H1 (cell line): ENCODE data around the gene COL4A4. TPM values are rescaled to one million over a fixed set of nuclear protein-coding genes. Genes with fewer than 3 reads are reported as not detected.

Experiments
- CTCF ChIA-PET: fragments of 300-600 bp; sonication (Branson Sonifier 250); formaldehyde crosslinking; loops from one replicate; lab custom pipeline; 2021; ENCODE audit not compliant: partially characterized antibody; lab: Charles Lee
- POLR2A ChIA-PET: fragments of 300-600 bp; sonication (Branson Sonifier 250); formaldehyde crosslinking; loops from one replicate; lab custom pipeline; 2021; ENCODE audit warnings: inconsistent platforms; ENCODE audit not compliant: partially characterized antibody; lab: Charles Lee
- DNase-seq, 2 experiments: peaks; one replicate each; pipeline versions ENCODE4 v3.0.0 to v3.0.0-alpha.2; 2010 to 2022; ENCODE audit warnings: low spot score in 2 of 2, low read depth in 1 of 2, mixed read lengths in 1 of 2
- FAIRE-seq: peaks from 2 replicates; lab custom pipeline; 2011; peaks lifted over from hg19 to GRCh38; lab: Jason Lieb, UNC
- H2AFZ ChIP-seq: 2 replicates; pipeline ENCODE4 v1.8.1; 2012; ENCODE audit warnings: low read length, inconsistent platforms
- H2AK5ac ChIP-seq: 2 replicates; pipeline ENCODE4 v1.6.1; 2013; ENCODE audit warnings: low read depth, low read length
- H2BK120ac ChIP-seq: replicated peaks from 2 replicates; pipeline ENCODE3; 2013; ENCODE audit warnings: low read depth, low read length, inconsistent platforms
- H2BK12ac ChIP-seq: 2 replicates; pipeline ENCODE4 v1.6.1; 2013; ENCODE audit warnings: low read depth, low read length
- H2BK15ac ChIP-seq: 2 replicates; pipeline ENCODE4 v1.6.1; 2013; ENCODE audit warnings: low read length
- H2BK20ac ChIP-seq: 2 replicates; pipeline ENCODE4 v1.6.1; 2013; ENCODE audit warnings: low read length
- H2BK5ac ChIP-seq: 2 replicates; pipeline ENCODE4 v1.6.1; 2013; ENCODE audit warnings: low read depth, low read length
- H3K14ac ChIP-seq: 2 replicates; pipeline ENCODE4 v1.6.1; 2013; ENCODE audit warnings: inconsistent platforms; ENCODE audit not compliant: insufficient read length
- H3K18ac ChIP-seq: 2 replicates; pipeline ENCODE4 v1.6.1; 2013; ENCODE audit warnings: low read length; ENCODE audit errors: extremely low read depth
- H3K23ac ChIP-seq: 2 replicates; pipeline ENCODE4 v1.6.1; 2013; ENCODE audit warnings: inconsistent platforms; ENCODE audit not compliant: insufficient read length
- H3K23me2 ChIP-seq: 2 replicates; pipeline ENCODE4 v1.6.1; 2013; ENCODE audit warnings: low read depth, low read length
- H3K27ac ChIP-seq: 2 replicates; pipeline ENCODE4 v1.6.1; 2011; ENCODE audit warnings: low read depth, low read length, inconsistent platforms
- H3K27me3 ChIP-seq, 4 experiments: replicated peaks in 1 of 4; 1 replicate in 1 of 4; 2 replicates in 3 of 4; pipeline versions ENCODE4 v1.6.1 to v1.8.1; 2011 to 2013; ENCODE audit warnings: low read length in 3 of 4, mild to moderate bottlenecking in 3 of 4, inconsistent platforms in 2 of 4, mixed read lengths in 2 of 4, moderate library complexity in 1 of 4; ENCODE audit not compliant: control insufficient read depth in 3 of 4, insufficient read depth in 3 of 4; ENCODE audit errors: extremely low read depth in 1 of 4
- H3K36me3 ChIP-seq, 4 experiments: 2 replicates each; pipeline versions ENCODE4 v1.6.1 to v1.8.1; 2011 to 2013; ENCODE audit warnings: mild to moderate bottlenecking in 4 of 4, low read length in 3 of 4, moderate library complexity in 2 of 4, control low read depth in 1 of 4, inconsistent platforms in 1 of 4; ENCODE audit not compliant: insufficient read depth in 4 of 4, control insufficient read depth in 2 of 4
- H3K4ac ChIP-seq: replicated peaks from 2 replicates; pipeline ENCODE3; 2013; ENCODE audit warnings: low read length, low read depth, mixed read lengths, inconsistent platforms; ENCODE audit not compliant: insufficient read length
- H3K4me1 ChIP-seq, 4 experiments: replicated peaks in 1 of 4; 1 replicate in 1 of 4; 2 replicates in 3 of 4; pipeline versions ENCODE4 v1.6.1 to v1.8.1; 2011 to 2013; ENCODE audit warnings: low read length in 3 of 4, inconsistent platforms in 2 of 4, mixed read lengths in 1 of 4; ENCODE audit not compliant: insufficient read depth in 4 of 4, control insufficient read depth in 3 of 4
- H3K4me2 ChIP-seq, 2 experiments: 2 replicates each; pipeline versions ENCODE4 v1.6.1 to v1.8.1; 2011 to 2013; ENCODE audit warnings: low read depth in 2 of 2, low read length in 2 of 2, control low read depth in 1 of 2, inconsistent platforms in 1 of 2, mild to moderate bottlenecking in 1 of 2; ENCODE audit not compliant: insufficient read depth in 1 of 2
- H3K4me3 ChIP-seq, 4 experiments: fragments of 200-600, 300-600 bp in 1 of 4; sonication (generic), shearing (Covaris generic), sonication (Bioruptor Twin) in 1 of 4; 2 replicates each; pipeline versions ENCODE4 v1.5.1 to v1.8.1; 2011 to 2016; ENCODE audit warnings: low read length in 4 of 4, low read depth in 3 of 4, control low read depth in 2 of 4, inconsistent platforms in 2 of 4, mild to moderate bottlenecking in 2 of 4, mixed read lengths in 1 of 4, moderate library complexity in 1 of 4; ENCODE audit not compliant: insufficient read depth in 2 of 4; ENCODE audit errors: extremely low read depth in 1 of 4
- H3K56ac ChIP-seq: replicated peaks from 2 replicates; pipeline ENCODE3; 2013; ENCODE audit warnings: low read depth, mild to moderate bottlenecking, mixed read lengths, low read length, inconsistent platforms; ENCODE audit not compliant: insufficient read length
- H3K79me1 ChIP-seq: 2 replicates; pipeline ENCODE4 v1.6.1; 2013; ENCODE audit warnings: low read depth, low read length, control low read depth
- H3K79me2 ChIP-seq, 2 experiments: 2 replicates each; pipeline versions ENCODE4 v1.6.1 to v1.8.1; 2012 to 2013; ENCODE audit warnings: low read length in 2 of 2, mild to moderate bottlenecking in 2 of 2, inconsistent platforms in 1 of 2; ENCODE audit not compliant: insufficient read depth in 2 of 2, control insufficient read depth in 1 of 2
- H3K9ac ChIP-seq, 4 experiments: replicated peaks in 1 of 4; 1 replicate in 1 of 4; 2 replicates in 3 of 4; pipeline versions ENCODE4 v1.6.1 to v1.8.1; 2011 to 2013; ENCODE audit warnings: low read depth in 3 of 4, low read length in 3 of 4, control low read depth in 2 of 4, mild to moderate bottlenecking in 2 of 4, moderate library complexity in 2 of 4, inconsistent platforms in 1 of 4; ENCODE audit errors: extremely low read depth in 1 of 4
- H3K9me3 ChIP-seq, 2 experiments: 2 replicates each; pipeline versions ENCODE4 v1.6.1 to v1.8.1; 2012 to 2013; ENCODE audit warnings: mild to moderate bottlenecking in 2 of 2, moderate library complexity in 2 of 2, control low read depth in 1 of 2, inconsistent platforms in 1 of 2, low read depth in 1 of 2, low read length in 1 of 2, mixed read lengths in 1 of 2; ENCODE audit not compliant: insufficient read depth in 2 of 2
- H4K20me1 ChIP-seq, 2 experiments: replicated peaks in 1 of 2; 2 replicates each; pipeline versions ENCODE3 to v1.8.1; 2011 to 2013; ENCODE audit warnings: inconsistent platforms in 2 of 2, low read length in 2 of 2, mild to moderate bottlenecking in 1 of 2; ENCODE audit not compliant: insufficient read depth in 2 of 2, control insufficient read depth in 1 of 2
- H4K5ac ChIP-seq: 2 replicates; pipeline ENCODE4 v1.6.1; 2013; ENCODE audit warnings: low read length, low read depth, mixed read lengths, inconsistent platforms; ENCODE audit not compliant: insufficient read length
- H4K8ac ChIP-seq: 2 replicates; pipeline ENCODE4 v1.8.0; 2013; ENCODE audit warnings: mild to moderate bottlenecking, moderate library complexity, low read length, inconsistent platforms; ENCODE audit not compliant: insufficient read depth; ENCODE audit errors: extremely low read depth
- H4K91ac ChIP-seq: replicated peaks from 2 replicates; pipeline ENCODE3; 2013; ENCODE audit warnings: low read length, mixed read lengths, inconsistent platforms; ENCODE audit not compliant: insufficient read length
- CHD1 ChIP-seq: IDR thresholded peaks from 2 replicates; pipeline ENCODE4 v1.6.1; 2012; ENCODE audit warnings: low read depth, low read length, improper control_type of control experiment
- JUND ChIP-seq: IDR thresholded peaks from 2 replicates; pipeline ENCODE4 v1.6.1; 2011; ENCODE audit warnings: mild to moderate bottlenecking, improper control_type of control experiment, low read length
- WGBS, 2 experiments: shearing (Covaris generic) in 1 of 2; methylation state at CpG; one replicate each; pipeline versions ENCODE4 v1.1.6 to v1.1.7; 2013 to 2015; ENCODE audit warnings: low lambda C conversion rate in 2 of 2, mixed read lengths in 2 of 2, inconsistent platforms in 1 of 2, low coverage in 1 of 2, missing lambda C conversion rate in 1 of 2; ENCODE audit not compliant: insufficient replicate concordance in 2 of 2, insufficient coverage in 1 of 2, insufficient read length in 1 of 2; ENCODE audit errors: extremely low coverage in 1 of 2, missing lambda C conversion rate in 1 of 2; 5-methylcytosine and 5-hydroxymethylcytosine counted together
- polyA plus RNA-seq, 7 experiments: library from polyadenylated mRNA; depleted of rRNA in 3 of 7; stranded (reverse) in 5 of 7; unstranded in 2 of 7; fragments of >200 nt in 5 of 7; fragments of 200-250 nt in 2 of 7; gene quantifications; 1 replicate in 5 of 7; 2 replicates in 1 of 7; 4 replicates in 1 of 7; pipeline versions ENCODE4 v1.2.1 to v1.2.3, GENCODE V29; 2011 to 2013; ENCODE audit warnings: missing spikeins in 2 of 7, mixed read lengths in 2 of 7
- total RNA-seq: library from RNA; stranded (reverse); fragmentation: NEBNext Ultra II Directional; extraction: Animal tissue kit (Norgen Biotek cat#: 25700); gene quantifications from 2 replicates; pipeline ENCODE4 v1.2.1, GENCODE V29; 2021

The COL4A4 gene
- total and polyA plus RNA-seq, 2 of the 8 experiments (the other 6 are each of a cell fraction or from before 2014, with no cell fraction given), result 0.33 to 1.7 TPM

GRCh38 chr2:227160164-227160563, 3.8 kb downstream of the COL4A4 start:
- no peak overlapping the region for H2BK5ac ChIP-seq
- H2BK12ac ChIP-seq, result no peak overlapping the region
- no peak overlapping the region for H3K4me3 ChIP-seq
- H4K8ac ChIP-seq, result no peak overlapping the region
- no peak for FAIRE-seq
- H3K36me3 ChIP-seq, result no peaks in the 10 kb centered on the region
- no peak overlapping the region for H2AK5ac ChIP-seq
- no peak overlapping the region for H3K18ac ChIP-seq
- no peak overlapping the region for H2BK20ac ChIP-seq
- no peak overlapping the region for H3K27ac ChIP-seq
- no peak overlapping the region for H2BK120ac ChIP-seq
- H4K5ac ChIP-seq, result no peak overlapping the region
- no peak overlapping the region for H3K4ac ChIP-seq
- peaks cover 0 to 4% (median 0%) of the 10 kb centered on the region in 4 experiments; a peak in 2 of 7 replicates for H3K4me1 ChIP-seq
- ChIA-PET POLR2A (no interaction called here), CTCF (no interaction called here)
- H3K79me1 ChIP-seq, result no peaks in the 10 kb centered on the region
- H2AFZ ChIP-seq, result no peak overlapping the region
- peaks cover 15% of the 10 kb centered on the region; the same call in 1 of the 2 replicates for H3K23me2 ChIP-seq
- no peak overlapping the region for H2BK15ac ChIP-seq
- no peak overlapping the region for H3K4me2 ChIP-seq
- no peak overlapping the region for H3K9ac ChIP-seq
- no peak overlapping the region for H3K14ac ChIP-seq
- DNase-seq, result no peak
- no peak overlapping the region for H4K91ac ChIP-seq
- H3K27me3 ChIP-seq, result peaks cover 5 to 31% (median 21%) of the 10 kb centered on the region in 4 experiments
- no peak overlapping the region for H3K23ac ChIP-seq
- H3K9me3 ChIP-seq, result no peaks in the 10 kb centered on the region
- H3K56ac ChIP-seq, result no peak overlapping the region
- H4K20me1 ChIP-seq, result peaks cover 0 to 5% of the 10 kb centered on the region in 2 experiments
- no peaks in the 10 kb centered on the region for H3K79me2 ChIP-seq
- 89% methylated on average over 2 of the region's 2 CpGs; no CpG with 5 or more reads in 1 of the 2 experiments for whole genome bisulfite sequencing, 2 experiments
- TF ChIP-seq CHD1 (no peak), JUND (no peak)
- TF ChIP-seq, all 59 proteins: peak for 0
